ENCODE results near the gene TPX2.

TPX2 gene

GRCh38 chr20:31738729-31739549, at the start of gene TPX2:
TSS of gene TPX2 (plus strand) at chr20:31739290. CDS start at chr20:31757477, 18,187 bp downstream.
- peak within 1 kb of the TSS; percentile 76 to 94 (median 89) for H3K9ac ChIP-seq
- H3K4me1 ChIP-seq: peaks cover 38 to 45% (median 42%) of the 10 kb centered on the region in 10 experiments
- no peak for TF ChIP-seq Cebpa-rat (IDR thresholded peaks at IDR 0.05)
- peak within 1 kb of the TSS; percentile 33 to 95 (median 88); a peak in 21 of 22 replicates for H3K27ac ChIP-seq
- peak within 1 kb of the TSS; percentile 82 to 97 (median 91) for H3K4me2 ChIP-seq
- peak within 1 kb of the TSS; percentile 77 to 93 (median 84) for H3K4me3 ChIP-seq
- peaks cover 0 to 35% (median 21%) of the 10 kb centered on the region in 11 experiments; a peak in 10 of 22 replicates for H4K20me1 ChIP-seq
- peaks cover 0 to 23% (median 20%) of the 10 kb centered on the region in 11 experiments; a peak in 17 of 22 replicates for H3K36me3 ChIP-seq
- H3K27me3 ChIP-seq: no peaks in the 10 kb centered on the region
- H3K9me3 ChIP-seq (replicated peaks in 1 of 11): no peaks in the 10 kb centered on the region

GRCh38 chr20:31690124-31690666, 48.9 kb upstream of the TPX2 start:
- Histone ChIP-seq H3K4me1 (peaks cover 57 to 87% (median 81%) of the 10 kb centered on the region in 10 experiments), H3K9me3 (replicated peaks in 1 of 11) (no peaks in the 10 kb centered on the region), H3K27ac (peak overlapping the region in 3 of 11 experiments; percentile 15 to 48 (median 48); a peak in 2 of 22 replicates), H3K36me3 (peaks cover 29 to 68% (median 54%) of the 10 kb centered on the region in 11 experiments; a peak in 21 of 22 replicates), H3K4me3 (no peak overlapping the region), H3K4me2 (peak overlapping the region in 2 of 11 experiments; percentile 3 to 6; a peak in 2 of 22 replicates), H3K9ac (no peak overlapping the region), H4K20me1 (peaks cover 0 to 33% (median 10%) of the 10 kb centered on the region in 11 experiments; a peak in 9 of 22 replicates), H3K27me3 (no peaks in the 10 kb centered on the region)
- TF ChIP-seq Cebpa-rat (IDR thresholded peaks at IDR 0.05): no peak

- Histone ChIP-seq H3K36me3 (peaks cover 38 to 82% (median 67%) of the 10 kb centered on the region in 11 experiments; a peak in 21 of 22 replicates), H3K27me3 (no peaks in the 10 kb centered on the region), H3K9me3 (replicated peaks in 1 of 11) (no peaks in the 10 kb centered on the region), H3K4me2 (peak overlapping the region in 6 of 11 experiments; percentile 11 to 44 (median 23); a peak in 8 of 22 replicates), H3K4me3 (no peak overlapping the region), H3K4me1 (peaks cover 52 to 82% (median 76%) of the 10 kb centered on the region in 10 experiments), H4K20me1 (peaks cover 0 to 23% (median 10%) of the 10 kb centered on the region in 11 experiments; a peak in 9 of 22 replicates), H3K9ac (no peak overlapping the region), H3K27ac (peak overlapping the region in 2 of 11 experiments; percentile 4 to 47; a peak in 4 of 22 replicates)
- no peak for TF ChIP-seq Cebpa-rat (IDR thresholded peaks at IDR 0.05)
Measured at GRCh38 chr20:31691646-31692275, 47.3 kb upstream of the TPX2 start.

- TF ChIP-seq Cebpa-rat (IDR thresholded peaks at IDR 0.05): no peak
- H3K9me3 ChIP-seq (replicated peaks in 1 of 11): no peaks in the 10 kb centered on the region
- H3K4me3 ChIP-seq: no peak overlapping the region
- H3K9ac ChIP-seq: peak overlapping the region in 3 of 11 experiments; percentile 5 to 17 (median 6); a peak in 1 of 22 replicates
- peaks cover 42 to 82% (median 68%) of the 10 kb centered on the region in 11 experiments; a peak in 21 of 22 replicates for H3K36me3 ChIP-seq
- H4K20me1 ChIP-seq: peaks cover 0 to 26% (median 10%) of the 10 kb centered on the region in 11 experiments; a peak in 10 of 22 replicates
- H3K4me1 ChIP-seq: peaks cover 42 to 82% (median 67%) of the 10 kb centered on the region in 10 experiments
- no peaks in the 10 kb centered on the region for H3K27me3 ChIP-seq
- H3K4me2 ChIP-seq: peak overlapping the region; percentile 47 to 81 (median 74); a peak in 18 of 22 replicates
- peak overlapping the region in 3 of 11 experiments; percentile 5 to 25 (median 9); a peak in 1 of 22 replicates for H3K27ac ChIP-seq
Measured at GRCh38 chr20:31693402-31693801, 45.7 kb upstream of the TPX2 start.

- no peak for TF ChIP-seq Cebpa-rat (IDR thresholded peaks at IDR 0.05)
- H3K27ac ChIP-seq: peak overlapping the region in 10 of 11 experiments; percentile 5 to 56 (median 44); a peak in 14 of 22 replicates
Measured at GRCh38 chr20:31693987-31694661, 45.0 kb upstream of the TPX2 start.

GRCh38 chr20:31694842-31695593, 44.1 kb upstream of the TPX2 start:
- H3K4me3 ChIP-seq: no peak overlapping the region
- peaks cover 36 to 83% (median 59%) of the 10 kb centered on the region in 11 experiments; a peak in 21 of 22 replicates for H3K36me3 ChIP-seq
- H3K9me3 ChIP-seq (replicated peaks in 1 of 11): no peaks in the 10 kb centered on the region
- H3K4me2 ChIP-seq: peak overlapping the region; percentile 47 to 90 (median 76); a peak in 21 of 22 replicates
- peak overlapping the region in 3 of 11 experiments; percentile 9 to 46 (median 18); a peak in 5 of 22 replicates for H3K9ac ChIP-seq
- no peaks in the 10 kb centered on the region for H3K27me3 ChIP-seq
- TF ChIP-seq Cebpa-rat (IDR thresholded peaks at IDR 0.05): no peak
- H3K27ac ChIP-seq: peak overlapping the region in 10 of 11 experiments; percentile 5 to 56 (median 44); a peak in 15 of 22 replicates
- peaks cover 58 to 97% (median 77%) of the 10 kb centered on the region in 10 experiments for H3K4me1 ChIP-seq
- peaks cover 0 to 41% (median 18%) of the 10 kb centered on the region in 11 experiments; a peak in 13 of 22 replicates for H4K20me1 ChIP-seq

More at GRCh38 chr20:31693987-31694661, 45.0 kb upstream of the TPX2 start:
- H3K9me3 ChIP-seq (replicated peaks in 1 of 11): no peaks in the 10 kb centered on the region
- no peaks in the 10 kb centered on the region for H3K27me3 ChIP-seq
- H3K4me3 ChIP-seq: no peak overlapping the region
- H3K4me2 ChIP-seq: peak overlapping the region; percentile 47 to 90 (median 76)
- H3K36me3 ChIP-seq: peaks cover 39 to 84% (median 67%) of the 10 kb centered on the region in 11 experiments; a peak in 21 of 22 replicates
- H3K9ac ChIP-seq: peak overlapping the region in 6 of 11 experiments; percentile 6 to 60 (median 36); a peak in 7 of 22 replicates
- peaks cover 49 to 89% (median 73%) of the 10 kb centered on the region in 10 experiments for H3K4me1 ChIP-seq
- peaks cover 0 to 34% (median 13%) of the 10 kb centered on the region in 11 experiments; a peak in 12 of 22 replicates for H4K20me1 ChIP-seq
